GM13976 (cell line): ENCODE data around the gene SDHAF4.

ENCODE experiments used
- DNase-seq: peaks from one replicate; pipeline ENCODE4 v3.0.0; 2012; ENCODE audit warnings: low spot score
- in situ Hi-C: fragments of 300-500 bp; cut with MboI; formaldehyde crosslinking; loops from one replicate; pipeline ENCODE4 v1.12.0; 2022; ENCODE audit warnings: low sequenced_read_pairs, mixed read lengths, inconsistent platforms; ENCODE audit not compliant: unreplicated experiment
- TF ChIP-seq, protein P1 (sequence below): IDR thresholded peaks from 2 replicates; pipeline ENCODE4 v1.5.1; 2012; ENCODE audit warnings: borderline replicate concordance, mild to moderate bottlenecking; ENCODE audit not compliant: insufficient read depth; ENCODE audit errors: extremely low read depth, missing control alignments, control extremely low read depth

SDHAF4 gene

DNA sequence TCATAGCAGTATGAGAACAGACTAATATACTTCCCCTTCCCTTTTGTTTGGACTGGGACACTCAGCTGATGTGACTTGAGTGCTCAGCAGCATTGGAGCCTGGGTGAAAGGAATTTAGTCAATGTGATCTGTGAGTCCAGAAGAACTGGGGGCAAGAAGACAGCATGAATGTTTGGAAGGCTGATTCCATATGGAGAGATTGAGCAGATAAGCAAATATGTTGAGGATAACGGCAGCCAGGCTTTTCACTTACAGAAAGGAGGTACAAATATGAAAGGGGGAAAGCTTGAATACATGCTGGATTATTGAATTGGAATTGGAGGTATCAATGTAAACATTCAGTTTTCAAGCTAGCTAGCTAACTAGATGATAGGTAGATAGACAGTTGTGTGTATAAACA, 63.2 kb downstream of the SDHAF4 start:
- in situ Hi-C loops, result no loop called here
- TF ChIP-seq, protein P1, sequence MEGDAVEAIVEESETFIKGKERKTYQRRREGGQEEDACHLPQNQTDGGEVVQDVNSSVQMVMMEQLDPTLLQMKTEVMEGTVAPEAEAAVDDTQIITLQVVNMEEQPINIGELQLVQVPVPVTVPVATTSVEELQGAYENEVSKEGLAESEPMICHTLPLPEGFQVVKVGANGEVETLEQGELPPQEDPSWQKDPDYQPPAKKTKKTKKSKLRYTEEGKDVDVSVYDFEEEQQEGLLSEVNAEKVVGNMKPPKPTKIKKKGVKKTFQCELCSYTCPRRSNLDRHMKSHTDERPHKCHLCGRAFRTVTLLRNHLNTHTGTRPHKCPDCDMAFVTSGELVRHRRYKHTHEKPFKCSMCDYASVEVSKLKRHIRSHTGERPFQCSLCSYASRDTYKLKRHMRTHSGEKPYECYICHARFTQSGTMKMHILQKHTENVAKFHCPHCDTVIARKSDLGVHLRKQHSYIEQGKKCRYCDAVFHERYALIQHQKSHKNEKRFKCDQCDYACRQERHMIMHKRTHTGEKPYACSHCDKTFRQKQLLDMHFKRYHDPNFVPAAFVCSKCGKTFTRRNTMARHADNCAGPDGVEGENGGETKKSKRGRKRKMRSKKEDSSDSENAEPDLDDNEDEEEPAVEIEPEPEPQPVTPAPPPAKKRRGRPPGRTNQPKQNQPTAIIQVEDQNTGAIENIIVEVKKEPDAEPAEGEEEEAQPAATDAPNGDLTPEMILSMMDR, result no peak
- no peak for DNase-seq

DNA sequence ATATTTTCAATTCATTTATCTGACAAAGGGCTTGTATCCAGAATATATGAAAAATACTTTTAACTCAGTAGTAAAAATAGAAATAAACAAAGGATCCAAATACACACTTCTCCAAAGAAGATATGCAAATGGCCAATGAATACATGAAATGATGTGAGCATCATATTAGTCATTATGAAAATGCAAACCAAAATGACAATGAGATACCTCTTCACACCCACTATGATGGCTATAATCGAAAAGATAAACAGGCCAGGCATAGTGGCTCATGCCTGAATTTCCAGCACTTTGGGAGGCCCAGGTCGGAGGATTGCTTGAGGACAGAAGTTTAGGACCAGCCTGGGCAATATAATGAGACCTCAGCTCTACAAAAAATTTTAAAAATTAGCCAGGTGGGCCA, 67.1 kb downstream of the SDHAF4 start:
- TF ChIP-seq, protein P1, result no peak
- no peak for DNase-seq

DNA sequence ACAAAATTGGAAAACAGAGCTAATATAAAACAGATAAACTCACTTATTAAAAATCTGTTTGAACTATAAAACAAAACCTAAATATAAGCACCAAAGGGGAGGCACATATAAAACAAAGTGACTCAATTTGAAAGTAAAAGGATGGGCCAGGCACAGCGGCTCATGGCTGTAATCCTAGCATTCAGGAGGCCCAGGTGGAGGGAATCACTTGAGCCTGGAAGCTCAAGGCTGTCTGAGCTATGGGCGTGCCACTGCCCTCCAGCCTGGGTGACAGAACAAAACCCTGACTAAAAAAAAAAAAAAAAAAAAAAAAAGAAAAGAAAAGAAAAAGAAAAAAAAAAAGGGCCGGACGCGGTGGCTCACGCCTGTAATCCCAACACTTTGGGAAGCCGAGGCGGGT, 69.9 kb downstream of the SDHAF4 start:
- TF ChIP-seq, protein P1, result no peak
- in situ Hi-C loops, result no loop called here
- no peak for DNase-seq

More for the DNA sequence above, 67.1 kb downstream of the SDHAF4 start:
- in situ Hi-C loops, result no loop called here

DNA sequence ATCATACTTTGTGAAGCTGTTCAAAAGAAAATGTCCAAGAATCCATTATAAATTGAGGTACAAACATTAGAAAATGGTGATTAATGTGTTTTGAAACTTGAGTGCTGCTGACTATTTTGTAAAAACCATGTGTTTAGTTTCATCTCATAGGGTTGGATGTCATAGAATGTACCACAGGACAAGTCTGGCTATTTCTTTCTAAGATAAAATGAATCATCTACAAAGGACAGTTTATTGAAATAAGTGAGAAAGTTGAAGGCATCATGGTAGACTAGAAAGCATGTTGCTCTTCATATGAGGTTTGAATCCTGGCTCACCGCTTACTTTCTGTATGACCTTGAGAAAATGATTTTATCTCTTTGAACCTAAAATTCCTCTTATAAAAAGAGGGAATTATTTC, 71.7 kb downstream of the SDHAF4 start:
- DNase-seq, result no peak
- TF ChIP-seq, protein P1, result no peak
- in situ Hi-C loops, result no loop called here
